Mesenchymal stem cell (in vitro differentiated cells and primary cell): ENCODE measurements around the gene OSM.
A peak's percentile ranks its signal among the peaks of the same experiment; 100 is the strongest.

Experiments
- DNase-seq: peaks from one replicate; pipeline ENCODE4 v3.0.0-alpha.2; 2013
- H2AFZ ChIP-seq: one replicate; pipeline ENCODE4 v1.6.1; 2013; ENCODE audit warnings: low read depth, mild to moderate bottlenecking, control low read depth, inconsistent platforms, low read length, moderate library complexity
- H2AK5ac ChIP-seq: 2 replicates; pipeline ENCODE4 v1.6.1; 2013; ENCODE audit warnings: low read length, moderate library complexity, mild to moderate bottlenecking, inconsistent platforms; ENCODE audit not compliant: severe bottlenecking
- H2BK120ac ChIP-seq: one replicate; pipeline ENCODE4 v1.6.1; 2013; ENCODE audit warnings: low read depth, mild to moderate bottlenecking, inconsistent platforms, low read length, moderate library complexity
- H2BK12ac ChIP-seq, 2 experiments: one replicate each; pipeline ENCODE4 v1.6.1; 2013; ENCODE audit warnings: inconsistent platforms in 2 of 2, low read length in 2 of 2, mild to moderate bottlenecking in 2 of 2, moderate library complexity in 2 of 2, control low read depth in 1 of 2
- H2BK15ac ChIP-seq: one replicate; pipeline ENCODE4 v1.6.1; 2013; ENCODE audit warnings: mild to moderate bottlenecking, low read depth, inconsistent platforms; ENCODE audit not compliant: poor library complexity, severe bottlenecking
- H2BK5ac ChIP-seq: 2 replicates; pipeline ENCODE4 v1.6.1; 2013; ENCODE audit warnings: low read depth, mild to moderate bottlenecking, low read length, control low read depth, inconsistent platforms; ENCODE audit not compliant: poor library complexity, severe bottlenecking
- H3K14ac ChIP-seq, 2 experiments: one replicate each; pipeline ENCODE4 v1.6.1; 2013; ENCODE audit warnings: inconsistent platforms in 2 of 2, low read length in 2 of 2, control low read depth in 1 of 2, mild to moderate bottlenecking in 1 of 2, moderate library complexity in 1 of 2
- H3K18ac ChIP-seq, 2 experiments: one replicate each; pipeline ENCODE4 v1.6.1; 2013; ENCODE audit warnings: inconsistent platforms in 2 of 2, low read length in 2 of 2, control low read depth in 1 of 2, low read depth in 1 of 2, mild to moderate bottlenecking in 1 of 2
- H3K23ac ChIP-seq, 2 experiments: one replicate each; pipeline ENCODE4 v1.6.1; 2013; ENCODE audit warnings: inconsistent platforms in 2 of 2, low read length in 2 of 2, mild to moderate bottlenecking in 2 of 2, moderate library complexity in 2 of 2, control low read depth in 1 of 2
- H3K27ac ChIP-seq: 2 replicates; pipeline ENCODE4 v1.5.1; 2013; ENCODE audit warnings: mild to moderate bottlenecking, moderate library complexity, low read length, control low read depth, inconsistent platforms; ENCODE audit not compliant: poor library complexity, severe bottlenecking
- H3K27me3 ChIP-seq, 2 experiments: 2 replicates each; pipeline versions ENCODE4 v1.6.1 to v1.7.0; 2013; ENCODE audit warnings: low read length in 2 of 2, mild to moderate bottlenecking in 2 of 2, moderate library complexity in 2 of 2, control low read depth in 1 of 2, inconsistent platforms in 1 of 2; ENCODE audit not compliant: control insufficient read depth in 1 of 2, insufficient read depth in 1 of 2
- H3K36me3 ChIP-seq, 2 experiments: 2 replicates each; pipeline versions ENCODE4 v1.6.1 to v1.7.0; 2013; ENCODE audit warnings: low read length in 2 of 2, control low read depth in 1 of 2, inconsistent platforms in 1 of 2, low read depth in 1 of 2, mild to moderate bottlenecking in 1 of 2; ENCODE audit not compliant: insufficient read depth in 2 of 2, control insufficient read depth in 1 of 2
- H3K4ac ChIP-seq, 2 experiments: one replicate each; pipeline ENCODE4 v1.6.1; 2013; ENCODE audit warnings: inconsistent platforms in 2 of 2, low read length in 2 of 2, mild to moderate bottlenecking in 2 of 2, moderate library complexity in 2 of 2, control low read depth in 1 of 2, low read depth in 1 of 2
- H3K4me1 ChIP-seq: 2 replicates; pipeline ENCODE4 v1.6.1; 2013; ENCODE audit warnings: low read depth, low read length, control low read depth; ENCODE audit not compliant: control insufficient read depth, insufficient read depth
- H3K4me2 ChIP-seq: 2 replicates; pipeline ENCODE4 v1.6.1; 2013; ENCODE audit warnings: low read length, mild to moderate bottlenecking, inconsistent platforms; ENCODE audit not compliant: poor library complexity, severe bottlenecking
- H3K4me3 ChIP-seq, 2 experiments: 2 replicates each; pipeline versions ENCODE4 v1.5.1 to v1.7.0; 2013; ENCODE audit warnings: low read length in 2 of 2, mild to moderate bottlenecking in 2 of 2, control low read depth in 1 of 2, low read depth in 1 of 2; ENCODE audit not compliant: insufficient read depth in 1 of 2
- H3K79me1 ChIP-seq: replicated peaks from 2 replicates; pipeline ENCODE4 v1.6.1; 2013; ENCODE audit warnings: mild to moderate bottlenecking, control low read depth, low read length, inconsistent platforms; ENCODE audit not compliant: poor library complexity, severe bottlenecking
- H3K9ac ChIP-seq: 2 replicates; pipeline ENCODE4 v1.7.0; 2013; ENCODE audit warnings: mild to moderate bottlenecking, low read length, moderate library complexity
- H3K9me3 ChIP-seq: 2 replicates; pipeline ENCODE4 v1.7.0; 2013; ENCODE audit warnings: mild to moderate bottlenecking, low read length; ENCODE audit not compliant: control insufficient read depth
- H4K8ac ChIP-seq: one replicate; pipeline ENCODE4 v1.6.1; 2013; ENCODE audit warnings: inconsistent platforms, mild to moderate bottlenecking, low read length, moderate library complexity
- H4K91ac ChIP-seq: one replicate; pipeline ENCODE4 v1.6.1; 2013; ENCODE audit warnings: mild to moderate bottlenecking, low read length, inconsistent platforms
- WGBS: methylation state at CpG from one replicate; pipeline ENCODE4 v1.1.7; 2013; ENCODE audit warnings: mixed read lengths; 5-methylcytosine and 5-hydroxymethylcytosine counted together

OSM gene

GRCh38 chr22:30284666-30285065 is 18.0 kb upstream of the OSM start:
- 93% methylated on average over 4 of the region's 4 CpGs for WGBS
- Histone ChIP-seq H2BK15ac (no peak overlapping the region), H3K4ac (no peak overlapping the region), H3K14ac (no peak overlapping the region), H2AFZ (no peak overlapping the region), H2AK5ac (no peak overlapping the region), H3K79me1 (peaks cover 12% of the 10 kb centered on the region), H4K8ac (no peak overlapping the region), H3K27ac (no peak overlapping the region), H2BK5ac (no peak overlapping the region), H4K91ac (no peak overlapping the region), H3K18ac (no peak overlapping the region), H3K27me3 (no peaks in the 10 kb centered on the region), H3K23ac (no peak overlapping the region), H3K4me2 (no peak overlapping the region), H3K4me1 (peaks cover 29% of the 10 kb centered on the region), H2BK12ac (no peak overlapping the region), H2BK120ac (no peak overlapping the region), H3K4me3 (no peak overlapping the region), H3K36me3 (peaks cover 20 to 54% of the 10 kb centered on the region in 2 experiments), H3K9me3 (no peaks in the 10 kb centered on the region), H3K9ac (no peak overlapping the region)
- peak; percentile 14 for DNase-seq

- Histone ChIP-seq H2AK5ac (no peak overlapping the region), H2BK12ac (no peak overlapping the region), H3K4me3 (no peak overlapping the region), H3K4ac (no peak overlapping the region), H4K8ac (no peak overlapping the region), H3K9ac (no peak overlapping the region), H3K14ac (no peak overlapping the region), H3K79me1 (peaks cover 12% of the 10 kb centered on the region), H2BK120ac (no peak overlapping the region), H3K27ac (no peak overlapping the region), H2AFZ (no peak overlapping the region), H2BK5ac (no peak overlapping the region), H3K23ac (no peak overlapping the region), H3K27me3 (no peaks in the 10 kb centered on the region), H3K4me2 (no peak overlapping the region), H3K18ac (no peak overlapping the region), H3K36me3 (peaks cover 20 to 54% of the 10 kb centered on the region in 2 experiments), H3K9me3 (no peaks in the 10 kb centered on the region), H4K91ac (no peak overlapping the region), H3K4me1 (peaks cover 29% of the 10 kb centered on the region), H2BK15ac (no peak overlapping the region)
- WGBS: 83% methylated on average over 9 of the region's 9 CpGs
- DNase-seq: no peak
Observed at GRCh38 chr22:30284172-30284571, 17.5 kb upstream of the OSM start.

GRCh38 chr22:30283342-30283741 is 16.7 kb upstream of the OSM start:
- Histone ChIP-seq H4K91ac (no peak overlapping the region), H3K27ac (no peak overlapping the region), H2BK12ac (no peak overlapping the region), H3K14ac (no peak overlapping the region), H3K27me3 (no peaks in the 10 kb centered on the region), H2BK120ac (no peak overlapping the region), H3K9me3 (no peaks in the 10 kb centered on the region), H3K4me1 (peaks cover 27% of the 10 kb centered on the region), H2BK15ac (no peak overlapping the region), H3K36me3 (peaks cover 20 to 54% of the 10 kb centered on the region in 2 experiments), H4K8ac (no peak overlapping the region), H3K23ac (no peak overlapping the region), H3K9ac (no peak overlapping the region), H2AK5ac (no peak overlapping the region), H3K79me1 (peaks cover 12% of the 10 kb centered on the region), H3K18ac (no peak overlapping the region), H3K4me2 (no peak overlapping the region), H3K4me3 (no peak overlapping the region), H2BK5ac (no peak overlapping the region), H3K4ac (no peak overlapping the region), H2AFZ (no peak overlapping the region)
- 81% methylated on average over 4 of the region's 4 CpGs for WGBS
- no peak for DNase-seq

- H3K18ac ChIP-seq: no peak overlapping the region
- H3K4me3 ChIP-seq: no peak overlapping the region
- no peak overlapping the region for H4K8ac ChIP-seq
- no peak overlapping the region for H3K27ac ChIP-seq
- no peaks in the 10 kb centered on the region for H3K27me3 ChIP-seq
- H3K4me2 ChIP-seq: no peak overlapping the region
- H3K4me1 ChIP-seq: peaks cover 33% of the 10 kb centered on the region
- no peaks in the 10 kb centered on the region for H3K9me3 ChIP-seq
- no peak overlapping the region for H2AFZ ChIP-seq
- no peak overlapping the region for H3K14ac ChIP-seq
- H3K36me3 ChIP-seq: peaks cover 20 to 54% of the 10 kb centered on the region in 2 experiments
- H2BK5ac ChIP-seq: no peak overlapping the region
- H3K9ac ChIP-seq: no peak overlapping the region
- no peak overlapping the region for H2BK12ac ChIP-seq
- no peak overlapping the region for H2AK5ac ChIP-seq
- WGBS: 78% methylated on average over 7 of the region's 7 CpGs
- H2BK15ac ChIP-seq: no peak overlapping the region
- no peak overlapping the region for H4K91ac ChIP-seq
- no peak overlapping the region for H3K4ac ChIP-seq
- no peak overlapping the region for H3K23ac ChIP-seq
- no peak overlapping the region for H2BK120ac ChIP-seq
- DNase-seq: no peak
- peaks cover 12% of the 10 kb centered on the region for H3K79me1 ChIP-seq
Observed at GRCh38 chr22:30282616-30283046, 16.0 kb upstream of the OSM start.
